Activated gamma-delta T cell treated with Interleukin-2 at 50 U/mL for 16 hours (primary cell): ENCODE results near the gene PHLDB2.

Experiments
- DNase-seq: peaks from one replicate; pipeline ENCODE4 v3.0.0-alpha.2; 2020

The PHLDB2 gene

GRCh38 chr3:111851511-111851954 lies 7.5 kb upstream of the PHLDB2 start:
- no peak for DNase-seq

DNA sequence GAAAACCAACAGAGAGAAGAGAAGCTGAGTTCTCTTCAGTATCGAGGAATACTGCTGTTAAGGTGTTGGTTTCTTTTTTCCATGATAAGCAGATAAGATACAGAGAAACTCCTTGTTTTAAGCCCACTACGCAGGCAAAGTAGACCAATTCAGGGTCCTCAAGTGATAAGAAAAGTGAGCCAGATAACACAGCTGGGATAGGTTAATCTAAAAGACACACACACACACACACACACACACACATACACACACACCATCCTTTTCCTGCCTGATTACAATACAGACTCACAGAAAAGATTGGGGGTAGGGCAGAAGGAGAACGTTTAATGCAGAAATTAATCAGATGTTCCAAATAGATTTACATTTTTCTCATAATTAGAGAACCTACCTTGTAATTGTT lies 6.5 kb upstream of the PHLDB2 start:
- DNase-seq, result no peak

DNA sequence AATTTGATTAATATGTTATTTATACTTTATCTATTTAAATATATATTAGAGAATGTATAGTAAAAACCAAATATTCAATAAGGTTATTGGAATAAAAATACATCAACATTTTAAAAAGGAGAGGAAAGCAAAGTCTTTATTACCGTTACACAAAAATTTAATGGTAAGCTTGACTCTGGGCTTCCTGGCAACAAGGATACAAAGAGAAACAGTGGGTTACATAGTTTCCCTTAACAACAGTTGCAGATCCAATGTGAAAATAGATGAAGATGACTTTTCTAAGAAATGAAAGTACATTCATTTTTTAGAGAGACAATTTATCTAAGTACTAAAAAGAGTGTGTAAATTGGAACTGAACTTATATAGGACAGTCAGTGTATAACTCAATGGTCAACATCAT lies 6.0 kb upstream of the PHLDB2 start:
- no peak for DNase-seq

DNA sequence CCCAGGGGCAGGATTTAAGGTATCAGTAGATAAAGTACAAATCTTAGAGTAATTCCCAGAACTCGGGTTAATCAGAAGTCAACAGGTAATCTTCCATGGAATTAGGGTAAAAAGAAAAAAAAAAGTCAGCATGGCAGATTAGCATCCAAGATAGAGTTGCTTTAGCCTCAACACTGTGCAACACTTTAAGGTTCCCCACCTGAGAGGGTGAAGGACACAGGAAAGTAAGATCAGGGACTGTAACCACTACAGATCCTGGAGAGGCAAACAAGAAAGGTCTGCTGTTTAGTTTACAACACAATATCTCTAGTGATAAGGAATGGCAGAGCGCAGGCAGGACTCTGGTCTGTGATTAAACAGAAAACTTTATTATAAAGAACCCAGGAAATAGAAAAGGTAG lies 4.1 kb upstream of the PHLDB2 start:
- DNase-seq, result no peak

DNA sequence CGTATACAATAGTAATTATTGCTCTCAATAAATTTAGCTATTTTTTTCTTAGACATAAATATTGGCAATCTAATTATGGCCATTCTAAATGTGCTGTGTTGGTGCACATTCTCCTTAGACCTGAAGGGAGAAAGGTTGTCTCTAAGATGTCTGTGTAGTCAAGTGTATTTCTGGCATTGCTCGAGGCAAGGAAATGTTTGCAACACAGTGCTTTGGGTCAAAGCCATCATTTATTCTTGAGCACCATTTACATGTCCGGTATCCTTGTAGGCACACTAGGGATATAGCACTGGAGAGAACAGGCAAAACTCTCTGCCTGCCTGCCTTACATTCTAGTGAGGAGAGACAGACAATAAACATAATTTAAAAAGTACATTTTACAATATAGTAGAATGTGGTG lies 2.6 kb upstream of the PHLDB2 start:
- DNase-seq, result no peak

DNA sequence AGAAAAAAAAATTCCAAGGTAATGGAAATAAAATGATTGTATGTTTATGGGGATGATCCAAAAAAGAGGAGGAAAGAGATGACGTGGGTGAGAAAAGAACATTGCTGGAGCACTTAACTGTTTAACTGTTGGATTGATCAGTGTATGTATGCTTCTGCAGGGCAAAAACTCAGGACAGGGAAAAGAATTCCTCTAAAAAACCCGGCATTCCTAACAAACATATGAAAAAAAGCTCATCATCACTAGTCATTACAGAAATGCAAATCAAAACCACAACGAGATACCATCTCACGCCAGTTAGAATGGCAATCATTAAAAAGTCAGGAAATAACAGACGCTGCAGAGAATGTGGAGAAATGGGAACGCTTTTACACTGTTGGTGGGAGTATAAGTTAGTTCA lies 1.6 kb upstream of the PHLDB2 start:
- no peak for DNase-seq

- DNase-seq, result no peak
Observed at GRCh38 chr3:111858642-111859041, 423 bp upstream of the PHLDB2 start.

- DNase-seq, result peak; percentile 47
Observed at GRCh38 chr3:111859974-111860859, 1.2 kb downstream of the PHLDB2 start.

DNA sequence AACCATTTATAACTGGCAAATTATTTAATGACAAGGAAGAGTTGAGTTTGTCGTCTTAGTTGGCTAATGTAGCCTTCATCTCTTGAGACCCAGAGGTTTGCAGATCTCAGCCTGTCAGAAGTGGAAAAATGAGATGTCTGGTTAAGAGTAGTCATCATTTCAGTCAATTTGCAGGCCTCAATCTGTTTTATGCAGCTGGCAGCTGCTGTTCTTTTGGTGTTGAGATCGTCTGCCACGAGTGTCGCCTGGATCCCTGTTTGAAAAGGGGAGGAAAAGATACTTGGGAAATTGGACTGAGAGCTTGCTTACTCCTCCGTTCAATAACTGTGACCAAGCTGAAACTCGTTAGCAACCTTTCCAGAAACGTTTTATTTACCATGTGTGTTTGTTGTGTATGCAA lies 2.3 kb downstream of the PHLDB2 start:
- DNase-seq, result no peak

- DNase-seq, result no peak
Observed at GRCh38 chr3:111862415-111862814, 3.4 kb downstream of the PHLDB2 start.

- DNase-seq, result no peak
Observed at GRCh38 chr3:111862974-111863373, 3.9 kb downstream of the PHLDB2 start.

- no peak for DNase-seq
Observed at GRCh38 chr3:111863942-111864694, 5.1 kb downstream of the PHLDB2 start.

DNA sequence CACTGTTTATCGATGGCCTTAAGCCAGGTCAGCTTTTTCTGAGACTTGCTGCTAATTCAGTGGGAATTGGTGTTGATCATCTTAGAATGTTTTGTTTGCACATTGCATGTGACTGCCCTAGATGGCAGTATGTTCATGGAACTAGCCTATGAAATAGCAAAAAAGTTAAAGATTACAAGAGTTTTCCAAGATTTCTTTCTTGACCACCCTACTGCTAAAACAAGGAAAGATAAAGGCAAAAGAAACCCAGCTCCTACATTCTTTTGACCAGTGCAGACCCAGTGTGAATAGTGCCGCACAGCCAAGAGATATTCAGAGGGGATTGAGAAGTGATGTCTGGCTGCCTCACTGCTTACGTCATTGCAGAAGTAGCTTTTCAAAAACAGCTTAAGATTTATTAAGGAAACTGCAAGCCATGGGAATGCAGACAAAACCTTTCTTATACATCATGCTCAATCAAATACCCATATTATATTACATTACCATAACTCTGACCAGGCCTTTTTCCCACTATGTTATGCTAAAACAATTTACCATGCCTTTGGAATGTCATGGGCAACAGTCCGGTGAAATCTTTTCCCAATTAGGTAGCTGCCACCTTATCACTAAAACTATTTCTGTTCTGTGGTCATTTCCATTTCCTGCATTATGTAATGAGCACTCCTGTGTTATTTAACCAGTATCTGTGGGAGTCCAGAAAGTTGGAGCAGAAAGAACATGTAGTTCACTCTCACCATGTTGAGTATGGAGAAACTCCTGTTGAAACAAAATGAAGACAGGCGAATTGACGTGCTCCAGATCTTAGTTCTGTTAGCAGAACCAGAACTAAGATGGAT lies 6.0 kb downstream of the PHLDB2 start:
- DNase-seq, result no peak

DNA sequence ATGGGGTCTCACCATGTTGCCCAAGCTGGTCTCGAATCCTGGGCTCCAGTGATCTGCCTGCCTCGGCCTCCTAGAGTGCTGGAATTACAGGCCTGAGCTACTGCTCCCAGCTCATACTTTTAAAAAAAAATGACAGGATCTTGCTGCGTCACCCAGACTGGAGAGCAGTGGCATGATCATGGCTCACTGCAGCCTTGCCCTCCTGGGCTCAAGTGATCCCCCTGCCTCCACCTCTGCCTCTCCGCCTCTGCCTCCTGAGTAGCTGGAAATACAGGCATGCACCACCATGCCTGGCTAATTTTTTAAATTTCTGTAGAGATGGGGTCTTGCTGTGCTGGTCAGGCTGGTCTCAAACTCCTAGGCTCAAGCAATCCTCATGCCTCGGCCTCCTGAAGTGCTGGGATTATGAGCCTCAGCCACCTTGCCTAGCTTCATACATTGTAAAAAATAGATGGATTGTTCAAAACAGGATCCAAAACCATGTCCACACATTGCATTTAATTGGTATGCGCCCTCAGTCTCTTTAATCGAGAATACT lies 8.9 kb downstream of the PHLDB2 start:
- DNase-seq, result no peak

DNA sequence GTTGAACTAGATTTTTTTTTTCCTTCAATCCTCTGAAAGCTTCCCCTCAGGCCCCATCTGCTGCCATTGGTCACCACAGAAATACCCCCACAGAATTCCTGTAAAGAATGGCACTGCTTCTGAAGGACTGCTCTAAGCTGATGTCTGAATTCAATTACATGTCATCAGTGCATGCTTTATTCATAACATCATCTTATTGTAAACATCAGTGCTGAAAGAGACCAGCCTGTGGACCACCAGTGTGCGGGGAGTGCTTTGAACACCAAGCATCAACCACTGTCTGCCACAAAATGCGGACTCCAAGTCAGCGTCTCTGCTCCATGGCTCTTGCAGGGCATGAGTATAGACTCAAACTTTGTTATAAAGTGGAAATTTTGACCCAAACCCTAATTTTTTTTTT lies 11.6 kb downstream of the PHLDB2 start:
- no peak for DNase-seq

DNA sequence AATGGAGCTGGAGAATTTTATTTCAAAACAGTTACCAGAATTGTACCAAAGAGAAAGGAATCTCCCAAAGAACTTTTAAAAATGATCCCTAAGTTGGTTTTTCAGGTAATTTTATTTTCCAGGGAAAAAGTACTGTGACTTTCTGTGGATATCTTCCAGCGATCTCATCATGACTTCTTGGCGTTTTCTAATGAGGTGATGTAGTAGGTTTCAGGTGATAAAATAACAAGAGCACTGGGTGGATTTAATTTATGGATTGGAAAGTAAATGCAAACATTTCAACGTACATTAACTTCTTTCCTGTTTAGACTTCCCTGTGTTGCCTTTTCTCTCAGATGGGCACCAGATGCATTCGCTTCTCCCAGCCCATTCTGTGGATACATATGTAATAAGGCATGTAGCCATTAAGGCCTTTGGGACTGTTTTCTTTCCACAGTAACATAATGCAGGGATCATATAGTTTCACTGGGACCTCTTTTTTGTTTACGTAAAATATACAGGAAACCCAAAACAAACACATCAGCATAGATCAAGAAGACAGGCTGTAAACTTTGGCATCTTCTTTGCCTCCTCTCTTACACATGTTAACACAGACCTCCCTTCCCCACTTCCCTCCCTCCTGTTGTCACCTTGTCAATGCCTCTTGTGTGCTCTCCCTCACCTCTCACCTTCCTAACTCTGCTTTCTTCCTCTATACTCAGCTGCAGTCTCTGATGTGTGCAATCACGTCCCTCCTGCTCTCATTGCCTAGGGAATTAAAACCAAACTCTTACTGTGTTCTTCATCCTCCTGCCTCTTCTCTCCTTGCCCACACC lies 13.0 kb downstream of the PHLDB2 start:
- no peak for DNase-seq

DNA sequence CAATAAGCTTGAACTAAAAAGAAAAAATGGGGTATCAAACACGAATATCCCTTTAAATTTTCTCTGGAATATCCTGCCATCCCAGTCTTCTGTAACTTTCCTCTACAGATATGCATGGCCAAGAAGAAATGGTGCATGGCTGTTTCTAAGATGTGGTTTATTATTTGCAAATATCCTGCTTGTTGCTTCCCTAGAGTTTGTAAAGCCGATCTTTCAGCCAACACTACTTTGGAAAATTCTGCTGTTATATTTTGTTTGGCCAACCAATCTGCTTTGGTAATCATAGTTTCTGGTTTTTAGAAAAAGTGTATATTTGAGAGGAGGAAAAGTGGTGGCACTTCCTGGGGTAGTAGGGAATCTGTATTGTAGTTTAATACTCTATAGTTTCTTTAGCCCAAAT lies 13.9 kb downstream of the PHLDB2 start:
- DNase-seq, result no peak

DNA sequence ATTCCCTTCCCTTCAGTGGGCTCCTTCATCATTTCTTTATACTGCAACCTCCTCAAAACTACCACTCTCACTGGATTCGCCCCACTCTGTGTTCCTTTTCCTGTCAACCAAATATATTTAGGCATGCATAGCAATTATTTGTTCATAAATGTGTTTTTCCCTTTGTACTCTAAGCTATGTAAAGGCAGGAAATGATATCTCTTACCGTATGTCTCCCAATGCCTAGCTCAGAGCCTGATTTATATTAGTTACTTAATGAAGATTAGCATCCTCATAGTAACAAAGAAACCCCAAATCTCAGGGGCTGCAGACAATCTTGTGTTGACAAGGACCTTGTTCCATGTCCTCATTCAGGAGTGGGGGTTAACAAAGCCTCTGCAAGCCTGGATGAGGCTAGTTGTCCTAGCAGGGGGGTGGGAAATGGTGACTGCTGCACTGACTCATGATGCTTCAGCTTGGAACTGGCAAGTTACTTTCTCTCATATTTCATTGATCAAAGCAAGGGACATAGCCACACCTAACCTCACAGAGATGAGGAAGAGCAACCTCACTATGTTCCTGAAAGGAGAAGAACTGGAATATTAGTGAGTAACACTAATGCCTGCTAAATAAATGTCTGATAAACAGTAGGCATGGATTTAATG lies 15.2 kb downstream of the PHLDB2 start:
- no peak for DNase-seq

GRCh38 chr3:111881480-111881879 lies 22.4 kb downstream of the PHLDB2 start:
- no peak for DNase-seq

DNA sequence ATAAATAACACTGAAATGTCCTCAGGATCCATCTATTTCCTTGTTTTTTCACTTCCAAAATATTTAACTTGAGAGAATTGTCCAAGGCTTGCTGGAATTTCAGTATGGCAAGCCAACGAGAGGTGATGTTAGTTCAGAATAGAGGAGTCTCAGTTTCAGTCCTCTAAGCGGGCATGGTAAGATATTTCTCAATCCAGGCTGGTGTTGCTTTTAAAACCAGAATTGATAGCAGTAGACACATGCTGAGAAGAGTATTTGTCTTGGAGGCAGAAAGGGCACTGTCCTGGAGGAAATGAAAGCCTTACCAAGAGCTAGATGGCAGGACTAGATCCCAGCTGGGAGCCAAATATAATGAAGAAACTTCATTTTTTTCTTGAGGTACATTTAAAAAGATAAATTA lies 23.1 kb downstream of the PHLDB2 start:
- no peak for DNase-seq

- DNase-seq, result no peak
Observed at GRCh38 chr3:111882799-111883198, 23.7 kb downstream of the PHLDB2 start.
